GM18520 (cell line): ENCODE data around the gene ST7.
"Not testable (repeated sequence)": the region's sequence is repeated elsewhere in the genome, so short reads cannot be mapped to it uniquely, and the experiment has no call there.

ENCODE experiments used
- ATAC-seq: cut with Tn5 transposase; IDR thresholded peaks from one replicate; pipeline ENCODE4 v1.9.1; 2021; ENCODE audit not compliant: unreplicated experiment

ST7 gene

DNA sequence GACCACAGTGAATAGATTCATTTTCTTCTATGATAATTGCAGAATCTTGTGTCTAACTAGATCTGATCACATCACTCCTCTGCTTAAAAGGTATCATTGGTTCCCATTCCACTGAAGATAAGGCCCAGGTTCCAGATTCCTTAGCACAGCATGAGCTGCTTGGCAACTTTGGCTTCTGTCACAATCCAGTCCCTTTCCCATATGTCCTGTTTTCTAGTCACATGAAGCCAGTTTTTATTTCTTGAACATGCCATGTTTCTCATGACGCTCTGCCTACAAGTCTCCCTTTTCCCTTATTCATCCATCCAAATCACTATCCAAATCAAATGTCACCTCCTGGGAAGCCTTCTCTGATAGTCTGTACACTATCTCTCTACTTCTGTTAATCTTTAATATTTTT is 167.0 kb downstream of the ST7 start:
- ATAC-seq: not testable (repeated sequence)

DNA sequence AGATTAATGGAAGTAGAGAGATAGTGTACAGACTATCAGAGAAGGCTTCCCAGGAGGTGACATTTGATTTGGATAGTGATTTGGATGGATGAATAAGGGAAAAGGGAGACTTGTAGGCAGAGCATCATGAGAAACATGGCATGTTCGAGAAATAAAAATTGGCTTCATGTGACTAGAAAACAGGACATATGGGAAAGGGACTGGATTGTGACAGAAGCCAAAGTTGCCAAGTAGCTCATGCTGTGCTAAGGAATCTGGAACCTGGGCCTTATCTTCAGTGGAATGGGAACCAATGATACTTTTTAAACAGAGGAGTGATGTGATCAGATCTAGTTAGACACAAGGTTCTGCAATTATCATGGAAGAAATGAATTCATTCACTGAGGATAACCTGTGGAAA is 168.7 kb downstream of the ST7 start:
- not testable (repeated sequence) for ATAC-seq

DNA sequence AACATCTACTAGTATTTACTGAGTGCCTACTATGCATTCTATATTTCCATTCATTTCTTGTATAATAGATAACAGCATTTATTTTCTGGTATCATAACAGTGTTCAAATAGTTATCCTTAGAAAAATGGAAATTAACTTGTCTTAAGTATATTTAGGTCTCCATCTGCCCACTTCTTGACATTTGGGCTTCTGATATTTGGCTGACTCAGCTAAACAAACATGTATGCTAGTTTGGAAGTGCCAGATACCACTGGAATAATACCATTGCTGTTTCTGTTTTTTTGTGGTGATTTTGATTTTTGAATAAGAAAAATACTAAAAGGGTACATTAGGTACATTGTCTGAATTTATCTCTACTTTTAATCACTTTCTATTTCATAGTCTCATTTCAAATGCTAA is 169.2 kb downstream of the ST7 start:
- no peak for ATAC-seq

GRCh38 chr7:117123311-117123926 is 170.1 kb downstream of the ST7 start:
- ATAC-seq: no peak

DNA sequence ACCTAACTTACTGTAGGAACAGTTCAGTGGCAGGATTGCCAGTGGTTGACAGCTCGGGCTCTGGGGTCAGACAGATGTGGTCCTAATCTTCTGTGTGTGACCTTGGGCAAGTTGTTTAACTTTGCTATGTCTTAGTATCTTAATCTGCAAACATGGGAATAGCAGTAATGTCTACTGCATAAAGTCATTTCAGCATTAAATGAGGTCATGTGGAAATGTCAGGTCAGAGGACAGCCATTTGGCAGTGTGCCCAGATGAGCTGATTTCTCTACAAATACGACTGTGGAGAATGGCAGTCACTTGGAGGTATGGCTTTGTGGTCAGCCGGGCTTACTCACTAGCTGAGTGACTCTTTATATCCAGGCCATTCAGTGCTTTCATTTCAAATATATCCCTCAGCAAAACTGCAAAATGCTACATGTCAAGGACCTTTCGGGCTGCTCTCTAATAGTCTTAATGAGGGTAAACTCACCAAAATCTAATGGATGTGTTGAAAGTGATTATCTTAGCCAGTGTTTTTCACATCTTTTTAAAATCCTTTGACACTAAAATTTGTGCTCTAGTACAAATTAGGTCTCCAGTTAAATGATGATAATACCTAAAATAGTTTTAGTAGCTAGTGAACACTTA is 171.4 kb downstream of the ST7 start:
- ATAC-seq: peak; percentile 84

GRCh38 chr7:117126676-117127075 is 173.4 kb downstream of the ST7 start:
- ATAC-seq: no peak

DNA sequence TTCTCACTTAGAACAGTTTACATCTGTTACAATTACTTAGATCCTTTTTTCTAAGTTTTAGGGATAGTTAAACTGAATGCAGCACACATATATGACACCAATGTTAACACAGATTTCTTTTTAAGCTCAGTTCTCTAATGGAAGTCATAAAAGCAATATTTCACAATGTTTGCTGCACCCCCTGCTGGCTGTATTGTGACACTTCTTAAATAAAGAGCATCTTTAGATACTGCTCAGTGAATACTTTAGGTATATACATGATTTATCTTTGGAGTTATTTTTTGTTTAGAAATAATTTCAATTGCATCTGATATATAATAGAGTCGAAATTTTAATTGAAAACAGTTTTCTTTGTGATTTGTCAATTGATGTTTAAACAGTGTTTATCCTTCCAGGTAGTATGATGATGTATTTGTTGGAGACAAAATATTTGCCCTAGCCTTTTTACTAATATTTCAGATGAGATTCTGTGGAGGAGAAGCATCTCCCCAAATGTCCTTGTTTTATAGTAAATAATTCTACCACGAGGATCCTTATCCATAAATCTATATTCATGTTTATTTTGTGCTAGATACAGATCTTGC is 174.4 kb downstream of the ST7 start:
- no peak for ATAC-seq

DNA sequence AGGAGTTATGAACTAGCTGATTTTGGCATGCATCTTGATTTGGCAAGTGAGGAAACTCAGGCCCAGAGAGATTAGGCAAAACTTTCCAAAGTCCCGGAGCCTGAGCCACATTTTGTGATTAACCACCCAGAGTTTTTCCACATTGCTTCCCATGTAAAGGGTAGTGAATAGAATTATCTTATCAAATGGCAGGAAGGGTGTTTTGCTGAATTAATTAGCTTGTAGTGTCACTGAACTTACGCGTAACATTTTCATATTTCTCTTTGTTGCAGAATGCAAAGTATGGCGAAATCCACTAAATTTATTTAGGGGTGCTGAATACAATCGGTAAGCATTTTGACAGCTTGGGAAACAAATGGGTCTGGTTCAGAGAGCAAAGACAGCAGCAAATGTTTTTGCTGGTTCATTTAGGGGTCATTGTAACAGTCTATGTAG is 176.2 kb downstream of the ST7 start:
- ATAC-seq: no peak

DNA sequence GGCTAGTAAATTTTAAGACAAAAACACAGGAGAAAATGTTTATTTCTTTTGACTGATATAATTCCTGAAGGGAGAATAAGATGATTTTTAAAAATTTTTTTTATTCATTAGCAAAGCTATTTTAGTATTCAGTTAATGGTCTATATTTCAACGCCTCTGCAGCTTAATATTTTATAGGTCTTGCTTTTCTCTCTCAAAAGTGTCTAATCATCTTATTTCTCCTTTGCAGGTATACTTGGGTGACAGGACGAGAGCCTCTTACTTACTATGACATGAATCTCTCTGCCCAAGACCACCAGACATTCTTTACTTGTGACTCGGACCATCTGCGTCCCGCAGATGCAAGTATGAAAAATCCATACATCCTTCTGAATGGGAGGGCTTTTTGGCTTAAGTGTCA is 177.0 kb downstream of the ST7 start:
- no peak for ATAC-seq

- no peak for ATAC-seq
Measured at GRCh38 chr7:117132321-117133120, 179.2 kb downstream of the ST7 start.

DNA sequence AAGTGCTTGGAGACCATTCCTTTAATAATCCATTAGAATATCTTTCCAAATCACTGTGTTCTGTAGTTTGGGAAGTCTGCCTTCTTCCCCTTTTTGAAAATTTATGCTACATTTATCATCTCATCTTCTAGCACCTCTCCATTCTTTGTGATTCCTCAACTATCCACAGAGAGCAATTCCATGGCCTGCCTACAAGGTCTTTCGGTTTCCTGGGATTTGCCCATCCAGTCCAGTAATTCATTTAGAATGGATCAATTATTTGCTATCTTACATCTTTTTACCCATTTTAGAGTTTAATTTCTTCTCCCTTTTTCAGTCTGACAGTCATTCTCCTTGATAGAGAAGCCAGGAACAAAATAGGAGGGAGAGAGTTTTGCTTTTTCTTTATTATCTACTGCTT is 179.8 kb downstream of the ST7 start:
- ATAC-seq: no peak

DNA sequence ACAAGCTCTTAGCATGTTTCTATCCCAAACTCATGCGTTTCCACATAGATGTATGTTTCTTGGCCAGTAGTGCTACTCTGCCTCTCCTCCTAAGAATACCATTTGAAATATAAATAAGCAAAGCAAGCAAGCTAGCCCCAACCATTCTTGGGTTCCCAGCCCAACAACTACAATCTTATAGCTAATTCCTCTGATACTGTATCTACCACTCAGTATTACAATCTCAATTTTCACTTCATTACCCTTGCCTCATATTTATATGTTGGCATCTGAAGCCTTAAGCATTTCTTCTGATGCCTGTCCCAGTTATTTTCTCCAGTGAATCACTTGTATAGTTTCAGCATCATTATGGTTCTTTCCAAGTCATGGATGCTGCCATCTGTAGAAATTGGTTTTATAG is 181.1 kb downstream of the ST7 start:
- no peak for ATAC-seq

DNA sequence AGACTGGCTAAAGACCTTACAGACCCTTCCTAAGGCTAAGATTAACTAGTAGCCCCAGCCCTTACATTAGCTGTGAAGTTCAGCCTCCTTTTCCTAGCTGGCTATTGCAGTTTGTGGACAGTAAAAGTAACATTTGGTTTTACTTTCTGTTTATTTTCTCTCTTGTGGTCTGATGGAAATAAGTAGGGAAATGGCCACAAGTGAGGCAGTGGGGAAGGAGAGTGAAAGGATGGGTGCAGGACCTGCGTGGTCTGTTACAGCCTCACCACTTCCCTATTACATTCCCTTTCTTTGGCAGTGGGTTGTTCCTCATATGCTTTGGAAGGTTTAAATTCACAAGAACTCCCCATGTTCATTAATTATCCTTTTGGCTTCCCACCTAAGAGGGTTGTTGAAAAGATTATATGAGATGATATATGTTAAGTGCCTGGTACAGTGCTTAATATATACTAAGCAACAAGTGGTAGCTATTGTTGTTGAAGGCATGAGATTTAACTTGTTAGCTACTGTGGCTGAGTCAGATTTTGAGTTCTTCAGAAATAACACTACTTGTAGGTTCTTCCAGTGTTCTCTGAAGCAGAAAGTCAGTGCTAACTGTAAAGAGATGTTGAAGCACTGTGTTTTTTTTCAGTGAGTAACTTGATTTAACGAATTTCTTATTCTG is 181.7 kb downstream of the ST7 start:
- ATAC-seq: no peak

DNA sequence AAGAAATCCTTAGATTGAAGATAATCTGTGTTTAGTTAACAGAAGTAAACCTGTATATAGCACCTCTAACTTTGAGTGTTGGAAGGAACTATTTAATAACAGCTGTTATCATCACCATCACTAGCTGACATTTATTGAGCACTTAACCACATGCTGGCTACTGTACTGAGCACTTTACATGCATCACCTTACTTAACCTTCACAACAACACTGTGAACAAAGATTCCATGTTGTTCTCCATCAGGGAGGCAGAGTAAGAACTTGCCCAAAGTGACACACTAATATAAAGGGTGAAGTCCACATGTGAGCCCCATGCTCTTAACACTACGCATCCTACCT is 182.2 kb downstream of the ST7 start:
- no peak for ATAC-seq

- ATAC-seq: no peak
Measured at GRCh38 chr7:117137868-117138267, 184.6 kb downstream of the ST7 start.

DNA sequence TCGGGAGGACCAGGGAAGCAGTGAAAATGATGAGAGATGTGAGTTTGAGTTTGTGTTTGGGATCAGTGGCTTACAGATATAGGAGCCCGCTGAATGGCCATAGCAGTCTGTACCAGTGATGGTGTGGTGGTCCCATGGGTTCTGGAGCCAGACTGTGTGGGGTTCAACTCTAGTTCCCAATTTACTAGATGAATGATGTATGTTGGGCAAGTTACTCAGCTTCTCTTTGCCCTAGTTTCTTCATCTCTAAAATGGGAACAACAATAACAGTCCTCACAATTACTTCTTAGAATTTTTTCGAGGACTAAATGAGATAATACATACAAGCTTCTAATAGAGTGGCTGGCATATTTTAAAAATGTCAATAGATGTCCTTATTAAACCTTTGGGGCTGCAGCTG is 185.2 kb downstream of the ST7 start:
- ATAC-seq: no peak

GRCh38 chr7:117138981-117139380 is 185.7 kb downstream of the ST7 start:
- no peak for ATAC-seq

- ATAC-seq: no peak
Measured at GRCh38 chr7:117139397-117139984, 186.2 kb downstream of the ST7 start.

DNA sequence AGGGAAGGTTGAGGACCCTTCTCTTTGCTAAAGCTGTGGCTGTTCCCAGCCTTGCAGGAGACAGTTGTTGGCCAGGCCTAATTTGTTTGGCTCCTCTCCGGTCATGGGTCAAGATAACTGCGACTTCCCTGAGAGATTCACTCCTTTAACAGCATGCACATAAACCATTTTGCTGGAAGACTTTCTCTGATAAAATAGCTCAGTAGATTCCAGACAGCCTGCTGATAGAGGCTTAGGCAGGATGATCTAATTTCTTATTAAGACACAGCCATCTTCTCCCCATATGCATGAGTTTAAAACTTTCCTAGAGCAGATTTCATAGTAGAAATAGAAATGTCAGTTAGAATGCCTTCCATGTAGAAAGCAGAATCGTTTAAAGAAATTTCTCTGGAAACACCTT is 187.6 kb downstream of the ST7 start:
- no peak for ATAC-seq

GRCh38 chr7:117143066-117143465 is 189.8 kb downstream of the ST7 start:
- no peak for ATAC-seq

DNA sequence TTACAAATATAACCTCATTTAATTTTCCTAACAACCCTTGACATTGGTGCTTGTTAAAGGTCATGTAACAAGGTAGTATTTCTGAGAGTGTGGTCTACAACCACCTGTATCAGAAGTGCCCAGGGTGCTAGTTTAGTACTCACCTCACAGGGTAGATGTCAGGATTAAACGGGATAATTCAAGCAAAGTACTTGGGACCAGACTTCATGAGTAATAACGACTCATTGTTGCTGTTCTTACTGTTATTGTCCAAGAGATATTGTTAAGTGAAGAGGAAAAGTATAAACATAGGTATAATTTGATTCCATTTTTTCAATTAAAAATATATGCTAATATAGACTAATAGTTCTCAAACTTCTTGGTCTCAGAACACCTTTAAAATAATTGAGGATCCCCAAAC is 190.3 kb downstream of the ST7 start:
- no peak for ATAC-seq
